ENCODE results near the gene SAP130. TPM values are rescaled to one million over a fixed set of nuclear protein-coding genes. Genes with fewer than 3 reads are reported as not detected.

SAP130 gene
- total RNA-seq, 2 donors from 2014 or later = 21.9 to 55.4 TPM

GRCh38 chr2:128027278-128027800 is 520 bp downstream of the SAP130 start:
- no peaks in the 10 kb centered on the region for H3K9me3 ChIP-seq
- no peaks in the 10 kb centered on the region for H3K4me1 ChIP-seq (replicated peaks)
- intact Hi-C loops (cut with DNase I) = loop anchor here (5.0 kb wide), 2 partner anchors 145 to 295 kb away; no protein-coding TSS in a partner anchor
- H3K4me3 ChIP-seq = peak overlapping the region; percentile 98 to 100
- 2% methylated on average over 11 of the region's 51 CpGs for WGBS
- TF ChIP-seq POLR2A (IDR thresholded peaks at IDR 0.05) = peak; percentile 14
- TF ChIP-seq CTCF (IDR thresholded peaks at IDR 0.05) = no peak
- TF ChIP-seq POLR2AphosphoS5 (IDR thresholded peaks at IDR 0.05) = peak; percentile 75
- peak; percentile 100 for DNase-seq (ENCODE audit: low spot score)
- H3K36me3 ChIP-seq = no peaks in the 10 kb centered on the region
- H3K27ac ChIP-seq = peak overlapping the region; percentile 98 to 99
- H3K27me3 ChIP-seq (replicated peaks; ENCODE audit: insufficient read depth) = no peaks in the 10 kb centered on the region

- H3K4me1 ChIP-seq (replicated peaks) = no peaks in the 10 kb centered on the region
- H3K27me3 ChIP-seq (replicated peaks; ENCODE audit: insufficient read depth) = no peaks in the 10 kb centered on the region
- H3K27ac ChIP-seq = peak overlapping the region; percentile 98 to 99
- H3K4me3 ChIP-seq = peak overlapping the region; percentile 98 to 100
- no peak for DNase-seq (ENCODE audit: low spot score)
- intact Hi-C loops (cut with DNase I) = loop anchor here (5.0 kb wide), 2 partner anchors 144 to 296 kb away; no protein-coding TSS in a partner anchor
- WGBS = under 1% methylated on average over 55 of the region's 57 CpGs
- no peaks in the 10 kb centered on the region for H3K9me3 ChIP-seq
- no peaks in the 10 kb centered on the region for H3K36me3 ChIP-seq
- TF ChIP-seq CTCF (IDR thresholded peaks at IDR 0.05) (no peak), POLR2A (IDR thresholded peaks at IDR 0.05) (no peak), POLR2AphosphoS5 (IDR thresholded peaks at IDR 0.05) (no peak)
Measured at GRCh38 chr2:128026448-128027277, 1.2 kb downstream of the SAP130 start.

- H3K27ac ChIP-seq = no peak overlapping the region
- no peaks in the 10 kb centered on the region for H3K27me3 ChIP-seq (replicated peaks; ENCODE audit: insufficient read depth)
- WGBS = 90% methylated on average over 4 of the region's 4 CpGs
- intact Hi-C loops (cut with DNase I) = loop anchor here (5.0 kb wide), 2 partner anchors 143 to 297 kb away; no protein-coding TSS in a partner anchor
- H3K9me3 ChIP-seq = no peaks in the 10 kb centered on the region
- H3K36me3 ChIP-seq = no peaks in the 10 kb centered on the region
- TF ChIP-seq POLR2A (IDR thresholded peaks at IDR 0.05) = no peak
- no peak for TF ChIP-seq POLR2AphosphoS5 (IDR thresholded peaks at IDR 0.05)
- TF ChIP-seq CTCF (IDR thresholded peaks at IDR 0.05) = no peak
- H3K4me1 ChIP-seq (replicated peaks) = no peaks in the 10 kb centered on the region
- no peak overlapping the region for H3K4me3 ChIP-seq
- no peak for DNase-seq (ENCODE audit: low spot score)
Measured at GRCh38 chr2:128024816-128025215, 3.0 kb downstream of the SAP130 start.

- Histone ChIP-seq H3K27ac (no peak overlapping the region), H3K4me3 (no peak overlapping the region), H3K36me3 (peaks cover 0 to 10% of the 10 kb centered on the region in 2 donors), H3K27me3 (replicated peaks; ENCODE audit: insufficient read depth) (no peaks in the 10 kb centered on the region), H3K4me1 (replicated peaks) (no peaks in the 10 kb centered on the region), H3K9me3 (no peaks in the 10 kb centered on the region)
- intact Hi-C loops (cut with DNase I) = no loop called here
- TF ChIP-seq POLR2A (IDR thresholded peaks at IDR 0.05) (no peak), POLR2AphosphoS5 (IDR thresholded peaks at IDR 0.05) (no peak), CTCF (IDR thresholded peaks at IDR 0.05) (no peak)
- 94% methylated on average over 8 of the region's 8 CpGs for WGBS
- DNase-seq (ENCODE audit: low spot score) = no peak
Measured at GRCh38 chr2:128017561-128017960, 10.3 kb downstream of the SAP130 start.

Measured in prostate gland (tissue), 2 donors.